Liver (tissue), 9 donors: Measurements from ENCODE around the gene ASF1B. TPM values are rescaled to one million over a fixed set of nuclear protein-coding genes. Genes with fewer than 3 reads are reported as not detected.

Experiments used
- DNase-seq: peaks from one replicate; pipeline ENCODE4 v3.0.0-alpha.2; 2017; ENCODE audit warnings: low spot score
- H3K27ac ChIP-seq, 2 donors: one replicate each; pipeline ENCODE4 v1.7.0; 2013; ENCODE audit warnings: inconsistent platforms in 2 of 2, low read length in 2 of 2, control low read depth in 1 of 2, low read depth in 1 of 2, mild to moderate bottlenecking in 1 of 2
- H3K27me3 ChIP-seq, 4 donors: one replicate each; pipeline versions ENCODE4 v1.6.1 to v1.7.0; 2013; ENCODE audit warnings: low read length in 3 of 4, inconsistent platforms in 1 of 4, mild to moderate bottlenecking in 1 of 4, moderate library complexity in 1 of 4; ENCODE audit not compliant: control insufficient read depth in 4 of 4, insufficient read depth in 4 of 4
- H3K36me3 ChIP-seq, 4 donors: one replicate each; pipeline versions ENCODE4 v1.6.1 to v1.7.0; 2013; ENCODE audit warnings: low read length in 3 of 4, mild to moderate bottlenecking in 3 of 4, low read depth in 1 of 4, moderate library complexity in 1 of 4; ENCODE audit not compliant: control insufficient read depth in 4 of 4, insufficient read depth in 3 of 4
- H3K4me1 ChIP-seq, 4 donors: one replicate each; pipeline versions ENCODE4 v1.6.1 to v1.7.0; 2013; ENCODE audit warnings: low read length in 3 of 4, mild to moderate bottlenecking in 3 of 4, moderate library complexity in 1 of 4; ENCODE audit not compliant: control insufficient read depth in 4 of 4, insufficient read depth in 4 of 4
- H3K4me3 ChIP-seq, 3 donors: one replicate each; pipeline versions ENCODE4 v1.6.1 to v1.7.0; 2013; ENCODE audit warnings: low read length in 3 of 3, control low read depth in 1 of 3, low read depth in 1 of 3, mild to moderate bottlenecking in 1 of 3
- H3K9ac ChIP-seq, 2 donors: one replicate each; pipeline ENCODE4 v1.7.0; 2013; ENCODE audit warnings: low read length in 2 of 2, mild to moderate bottlenecking in 2 of 2, moderate library complexity in 2 of 2, control low read depth in 1 of 2, low read depth in 1 of 2
- H3K9me3 ChIP-seq, 4 donors: one replicate each; pipeline versions ENCODE4 v1.6.1 to v1.7.0; 2013; ENCODE audit warnings: low read length in 3 of 4; ENCODE audit not compliant: control insufficient read depth in 4 of 4
- ATF3 ChIP-seq: IDR thresholded peaks from 2 replicates; pipeline ENCODE4 v1.6.1; 2016; ENCODE audit warnings: antibody characterized with exemption
- CTCF ChIP-seq: fragments of 150-350 bp; IDR thresholded peaks from 2 replicates; pipeline ENCODE4 v1.5.1; 2017; ENCODE audit warnings: improper control_type of control experiment, low read depth, low read length; ENCODE audit not compliant: missing input control
- EGR1 ChIP-seq, 2 donors: IDR thresholded peaks; 2 replicates each; pipeline ENCODE4 v1.6.1; 2016 to 2018; ENCODE audit warnings: antibody characterized with exemption in 2 of 2, low read depth in 2 of 2
- FOXA1 ChIP-seq: IDR thresholded peaks from 2 replicates; pipeline ENCODE4 v1.6.1; 2016; ENCODE audit warnings: antibody characterized with exemption
- FOXA2 ChIP-seq: IDR thresholded peaks from 2 replicates; pipeline ENCODE4 v1.6.1; 2016; ENCODE audit warnings: antibody characterized with exemption
- GABPA ChIP-seq, 2 donors: IDR thresholded peaks in 1 of 2; conservative IDR thresholded peaks in 1 of 2; 2 replicates each; pipeline ENCODE4 v1.6.1; 2016; ENCODE audit warnings: antibody characterized with exemption in 2 of 2, mild to moderate bottlenecking in 1 of 2, moderate library complexity in 1 of 2
- HNF4A ChIP-seq, 2 donors: conservative IDR thresholded peaks; 2 replicates each; pipeline ENCODE4 v1.6.1; 2016; ENCODE audit warnings: antibody characterized with exemption in 2 of 2, mild to moderate bottlenecking in 2 of 2
- HNF4G ChIP-seq: IDR thresholded peaks from 2 replicates; pipeline ENCODE4 v1.6.1; 2016; ENCODE audit warnings: antibody characterized with exemption
- JUND ChIP-seq, 2 donors: IDR thresholded peaks; 2 replicates each; pipeline ENCODE4 v1.6.1; 2016; ENCODE audit warnings: antibody characterized with exemption in 2 of 2
- NR2F2 ChIP-seq: IDR thresholded peaks from 2 replicates; pipeline ENCODE4 v1.6.1; 2016; ENCODE audit warnings: antibody characterized with exemption
- RAD21 ChIP-seq, 2 donors: IDR thresholded peaks; 2 replicates each; pipeline ENCODE4 v1.6.1; 2016; ENCODE audit warnings: antibody characterized with exemption in 2 of 2, mild to moderate bottlenecking in 2 of 2
- RXRA ChIP-seq, 2 donors: IDR thresholded peaks; 2 replicates each; pipeline ENCODE4 v1.6.1; 2017 to 2018; ENCODE audit warnings: antibody characterized with exemption in 2 of 2, mild to moderate bottlenecking in 1 of 2
- SP1 ChIP-seq: IDR thresholded peaks from 2 replicates; pipeline ENCODE4 v1.6.1; 2018; ENCODE audit warnings: antibody characterized with exemption, mild to moderate bottlenecking
- TAF1 ChIP-seq: conservative IDR thresholded peaks from 2 replicates; pipeline ENCODE4 v1.6.1; 2016; ENCODE audit warnings: antibody characterized with exemption, mild to moderate bottlenecking
- YY1 ChIP-seq: IDR thresholded peaks from 2 replicates; pipeline ENCODE4 v1.6.1; 2016; ENCODE audit warnings: antibody characterized with exemption, mild to moderate bottlenecking
- ZBTB33 ChIP-seq: IDR thresholded peaks from 2 replicates; pipeline ENCODE4 v1.6.1; 2016; ENCODE audit warnings: antibody characterized with exemption
- WGBS: extraction: QIAGEN DNeasy Blood & Tissue Kit; methylation state at CpG from one replicate; pipeline ENCODE4 v1.1.7; 2013; 5-methylcytosine and 5-hydroxymethylcytosine counted together
- polyA plus RNA-seq, 2 donors: library from polyadenylated mRNA; stranded (reverse) in 1 of 2; unstranded in 1 of 2; fragments of 200-250 nt in 1 of 2; fragments of >200 nt in 1 of 2; fragmentation: Nextera tagmentation in 1 of 2; extraction: Ambion mirVana in 1 of 2; gene quantifications; one replicate each; pipeline versions ENCODE4 v1.2.1 to v1.2.3, GENCODE V29; 2013 to 2015
- total RNA-seq, 2 donors: library from RNA; depleted of rRNA; stranded (reverse); fragments of >200 nt; gene quantifications; one replicate each; pipeline ENCODE4 v1.2.3, GENCODE V29; 2014
- TF ChIP-seq, protein P1 (sequence below): IDR thresholded peaks from 2 replicates; pipeline ENCODE4 v1.6.1; 2016; ENCODE audit warnings: antibody characterized with exemption, mild to moderate bottlenecking
- TF ChIP-seq, protein P2 (sequence below): IDR thresholded peaks from 2 replicates; pipeline ENCODE4 v1.6.1; 2016; ENCODE audit warnings: antibody characterized with exemption
- donor health status: healthy.
- donor health status: healthy.
- donor health status: healthy.
- donor health status: healthy.
- donor health status: healthy.

ASF1B gene
- total and polyA plus RNA-seq, 4 donors: 0.25 to 20.5 (median 1.6) TPM

- TF ChIP-seq, protein P1, sequence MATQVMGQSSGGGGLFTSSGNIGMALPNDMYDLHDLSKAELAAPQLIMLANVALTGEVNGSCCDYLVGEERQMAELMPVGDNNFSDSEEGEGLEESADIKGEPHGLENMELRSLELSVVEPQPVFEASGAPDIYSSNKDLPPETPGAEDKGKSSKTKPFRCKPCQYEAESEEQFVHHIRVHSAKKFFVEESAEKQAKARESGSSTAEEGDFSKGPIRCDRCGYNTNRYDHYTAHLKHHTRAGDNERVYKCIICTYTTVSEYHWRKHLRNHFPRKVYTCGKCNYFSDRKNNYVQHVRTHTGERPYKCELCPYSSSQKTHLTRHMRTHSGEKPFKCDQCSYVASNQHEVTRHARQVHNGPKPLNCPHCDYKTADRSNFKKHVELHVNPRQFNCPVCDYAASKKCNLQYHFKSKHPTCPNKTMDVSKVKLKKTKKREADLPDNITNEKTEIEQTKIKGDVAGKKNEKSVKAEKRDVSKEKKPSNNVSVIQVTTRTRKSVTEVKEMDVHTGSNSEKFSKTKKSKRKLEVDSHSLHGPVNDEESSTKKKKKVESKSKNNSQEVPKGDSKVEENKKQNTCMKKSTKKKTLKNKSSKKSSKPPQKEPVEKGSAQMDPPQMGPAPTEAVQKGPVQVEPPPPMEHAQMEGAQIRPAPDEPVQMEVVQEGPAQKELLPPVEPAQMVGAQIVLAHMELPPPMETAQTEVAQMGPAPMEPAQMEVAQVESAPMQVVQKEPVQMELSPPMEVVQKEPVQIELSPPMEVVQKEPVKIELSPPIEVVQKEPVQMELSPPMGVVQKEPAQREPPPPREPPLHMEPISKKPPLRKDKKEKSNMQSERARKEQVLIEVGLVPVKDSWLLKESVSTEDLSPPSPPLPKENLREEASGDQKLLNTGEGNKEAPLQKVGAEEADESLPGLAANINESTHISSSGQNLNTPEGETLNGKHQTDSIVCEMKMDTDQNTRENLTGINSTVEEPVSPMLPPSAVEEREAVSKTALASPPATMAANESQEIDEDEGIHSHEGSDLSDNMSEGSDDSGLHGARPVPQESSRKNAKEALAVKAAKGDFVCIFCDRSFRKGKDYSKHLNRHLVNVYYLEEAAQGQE: no peak
- TF ChIP-seq HNF4G (no peak), FOXA1 (no peak), ZBTB33 (no peak), FOXA2 (no peak), EGR1 (IDR thresholded peaks at IDR 0.05; ENCODE audit: low read depth in 2 of 2) (peak; percentile 96 to 98), HNF4A (conservative IDR thresholded peaks at IDR 0.05) (peak; percentile 68 to 75), GABPA (IDR thresholded peaks at IDR 0.05 in 1 of 2, conservative IDR thresholded peaks at IDR 0.05 in 1 of 2) (peak; percentile 37 to 77), NR2F2 (peak; percentile 68), ATF3 (no peak), RXRA (IDR thresholded peaks at IDR 0.05) (peak; percentile 84 to 89), TAF1 (no peak), JUND (IDR thresholded peaks at IDR 0.05) (peak in 1 of 2 donors; percentile 9), CTCF (no peak), SP1 (peak; percentile 84), RAD21 (IDR thresholded peaks at IDR 0.05) (peak in 1 of 2 donors; percentile 20), YY1 (peak; percentile 69)
- TF ChIP-seq, protein P2, sequence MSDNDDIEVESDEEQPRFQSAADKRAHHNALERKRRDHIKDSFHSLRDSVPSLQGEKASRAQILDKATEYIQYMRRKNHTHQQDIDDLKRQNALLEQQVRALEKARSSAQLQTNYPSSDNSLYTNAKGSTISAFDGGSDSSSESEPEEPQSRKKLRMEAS: peak; percentile 18
- Histone ChIP-seq H3K4me3 (peak overlapping the region; percentile 5 to 28 (median 5)), H3K27ac (peak overlapping the region; percentile 88 to 97), H3K9ac (peak overlapping the region; percentile 50 to 79), H3K9me3 (no peaks in the 10 kb centered on the region), H3K4me1 (peaks cover 15 to 56% (median 46%) of the 10 kb centered on the region in 4 donors), H3K36me3 (no peaks in the 10 kb centered on the region), H3K27me3 (no peaks in the 10 kb centered on the region)
- 37% methylated on average over 12 of the region's 12 CpGs for WGBS
- DNase-seq: no peak
Observed at GRCh38 chr19:14112809-14113385, 23.5 kb downstream of the ASF1B start.
